OCI-LY3 (cell line): ENCODE measurements around the gene IFRD2.

ENCODE experiments used
- H2AFZ ChIP-seq: fragments of 200-600, 300-600 bp; shearing (Covaris generic); 2 replicates; pipeline ENCODE4 v1.6.0; 2014; ENCODE audit warnings: antibody characterized with exemption, low read depth, low read length
- H3K27ac ChIP-seq: fragments of 200-600, 300-600 bp; sonication (generic); 2 replicates; pipeline ENCODE4 v1.5.1; 2014; ENCODE audit warnings: mild to moderate bottlenecking, low read length, moderate library complexity, mixed read lengths
- H3K27me3 ChIP-seq: fragments of 200-600, 300-600 bp; sonication (generic); 2 replicates; pipeline ENCODE4 v1.6.1; 2014; ENCODE audit warnings: low read depth, low read length, mixed read lengths
- H3K36me3 ChIP-seq: fragments of 200-600, 300-600 bp; sonication (generic); replicated peaks from 2 replicates; pipeline ENCODE3; 2014; ENCODE audit warnings: low read depth, low read length, mixed read lengths
- H3K4me1 ChIP-seq: fragments of 300-600, 200-600 bp; sonication (generic); 2 replicates; pipeline ENCODE4 v1.6.1; 2014; ENCODE audit warnings: low read length, mixed read lengths
- H3K4me2 ChIP-seq: fragments of 200-600, 300-600 bp; sonication (generic); 2 replicates; pipeline ENCODE4 v1.6.1; 2014; ENCODE audit warnings: low read length, mixed read lengths
- H3K4me3 ChIP-seq: fragments of 300-600, 200-600 bp; sonication (generic); 2 replicates; pipeline ENCODE4 v1.5.1; 2014; ENCODE audit warnings: antibody characterized with exemption, mild to moderate bottlenecking, low read length, moderate library complexity
- H3K79me2 ChIP-seq: fragments of 300-600, 200-600 bp; shearing (Covaris generic); 2 replicates; pipeline ENCODE4 v1.6.1; 2014; ENCODE audit warnings: mild to moderate bottlenecking, low read length, mixed read lengths
- H3K9ac ChIP-seq: fragments of 300-600, 200-600 bp; shearing (Covaris generic); 2 replicates; pipeline ENCODE4 v1.6.0; 2014; ENCODE audit warnings: mild to moderate bottlenecking, low read length, moderate library complexity
- H3K9me3 ChIP-seq: fragments of 200-600, 300-600 bp; shearing (Covaris generic); 2 replicates; pipeline ENCODE4 v1.6.1; 2014; ENCODE audit warnings: low read length, mixed read lengths; ENCODE audit not compliant: insufficient read depth
- H4K20me1 ChIP-seq: fragments of 200-600, 300-600 bp; sonication (generic); 2 replicates; pipeline ENCODE4 v1.6.1; 2016; ENCODE audit warnings: low read length, mixed read lengths; ENCODE audit not compliant: insufficient read depth
- EZH2phosphoT487 ChIP-seq: fragments of 200-600 bp; shearing (Covaris generic); IDR thresholded peaks from 2 replicates; pipeline ENCODE4 v1.6.1; 2018; ENCODE audit warnings: antibody characterized with exemption, mixed run types, low read depth
- TF ChIP-seq, protein P1 (sequence below): fragments of 200-600, 300-600 bp; sonication (generic); IDR thresholded peaks from 2 replicates; pipeline ENCODE4 v1.5.1; 2014; ENCODE audit warnings: antibody characterized with exemption, low read length, low read depth

The IFRD2 gene

DNA sequence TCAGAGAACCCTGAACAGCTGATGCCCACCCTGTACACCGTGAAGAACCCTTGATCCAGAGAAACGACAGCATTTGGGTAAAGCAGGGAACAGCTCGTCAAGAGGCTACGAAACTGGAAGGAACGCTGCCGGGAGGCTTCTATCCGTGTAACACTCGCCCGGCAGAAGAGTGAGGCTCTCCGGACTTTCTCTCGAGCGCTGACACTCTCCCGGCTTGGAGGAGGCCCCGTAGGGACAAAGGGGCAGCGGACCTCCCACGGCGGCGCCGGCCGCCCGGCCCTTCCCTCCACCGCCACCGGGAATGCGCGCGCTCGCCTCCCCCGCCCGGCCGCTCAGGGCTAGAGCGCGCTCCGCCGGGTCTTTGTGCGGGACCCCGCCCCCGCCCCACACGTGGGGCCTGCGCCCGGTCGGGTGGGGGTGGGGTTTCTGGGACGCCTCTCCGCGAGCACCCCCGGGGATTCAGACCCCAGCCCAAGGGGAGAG lies 28.7 kb upstream of the IFRD2 start:
- Histone ChIP-seq H3K27me3 (no peaks in the 10 kb centered on the region), H3K4me3 (peak overlapping the region; percentile 84), H3K79me2 (peaks cover 19% of the 10 kb centered on the region), H3K4me2 (peak overlapping the region; percentile 87), H3K4me1 (peaks cover 31% of the 10 kb centered on the region), H3K27ac (peak overlapping the region; percentile 74), H3K9ac (peak overlapping the region; percentile 86), H2AFZ (peak overlapping the region; percentile 93), H4K20me1 (no peaks in the 10 kb centered on the region), H3K36me3 (peaks cover 28% of the 10 kb centered on the region), H3K9me3 (no peaks in the 10 kb centered on the region)
- TF ChIP-seq EZH2phosphoT487: no peak
- TF ChIP-seq, protein P1, sequence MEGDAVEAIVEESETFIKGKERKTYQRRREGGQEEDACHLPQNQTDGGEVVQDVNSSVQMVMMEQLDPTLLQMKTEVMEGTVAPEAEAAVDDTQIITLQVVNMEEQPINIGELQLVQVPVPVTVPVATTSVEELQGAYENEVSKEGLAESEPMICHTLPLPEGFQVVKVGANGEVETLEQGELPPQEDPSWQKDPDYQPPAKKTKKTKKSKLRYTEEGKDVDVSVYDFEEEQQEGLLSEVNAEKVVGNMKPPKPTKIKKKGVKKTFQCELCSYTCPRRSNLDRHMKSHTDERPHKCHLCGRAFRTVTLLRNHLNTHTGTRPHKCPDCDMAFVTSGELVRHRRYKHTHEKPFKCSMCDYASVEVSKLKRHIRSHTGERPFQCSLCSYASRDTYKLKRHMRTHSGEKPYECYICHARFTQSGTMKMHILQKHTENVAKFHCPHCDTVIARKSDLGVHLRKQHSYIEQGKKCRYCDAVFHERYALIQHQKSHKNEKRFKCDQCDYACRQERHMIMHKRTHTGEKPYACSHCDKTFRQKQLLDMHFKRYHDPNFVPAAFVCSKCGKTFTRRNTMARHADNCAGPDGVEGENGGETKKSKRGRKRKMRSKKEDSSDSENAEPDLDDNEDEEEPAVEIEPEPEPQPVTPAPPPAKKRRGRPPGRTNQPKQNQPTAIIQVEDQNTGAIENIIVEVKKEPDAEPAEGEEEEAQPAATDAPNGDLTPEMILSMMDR: no peak

DNA sequence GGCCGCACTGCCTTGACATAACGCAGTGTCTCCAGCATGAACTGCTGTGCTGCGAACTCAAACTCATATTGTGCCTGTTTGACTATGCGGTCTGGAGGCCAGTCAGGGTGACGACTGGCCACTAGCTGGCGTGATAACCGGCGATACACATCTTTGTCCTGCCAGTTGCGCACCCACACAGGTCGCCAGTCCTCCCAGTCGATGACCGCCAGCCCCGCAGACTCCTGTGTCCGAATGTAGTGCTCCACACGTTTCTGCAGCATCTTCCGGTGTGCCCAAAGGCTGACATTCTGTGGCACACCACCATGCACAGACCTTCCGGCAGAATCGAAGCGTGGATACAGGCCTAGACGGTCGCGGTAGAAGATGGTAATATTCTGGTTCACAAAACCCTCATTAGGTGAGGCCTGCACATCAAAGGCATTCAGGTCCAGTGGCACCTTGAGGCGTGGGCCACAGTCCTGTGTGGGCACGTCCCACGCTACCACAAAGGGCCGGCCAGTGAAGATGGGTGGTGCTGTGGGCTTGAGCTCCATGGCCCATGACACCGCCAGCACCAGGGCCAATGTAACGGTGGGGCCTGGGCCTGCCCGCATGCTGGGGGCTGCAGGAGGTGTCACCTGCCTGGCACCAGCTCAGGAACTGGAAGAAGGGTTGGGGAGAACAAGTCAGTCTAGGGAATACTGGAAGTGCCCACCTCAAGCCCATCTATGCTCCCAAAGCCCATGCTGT lies 27.8 kb upstream of the IFRD2 start:
- peak overlapping the region; percentile 87 for H3K4me2 ChIP-seq
- no peaks in the 10 kb centered on the region for H4K20me1 ChIP-seq
- H3K27ac ChIP-seq: no peak overlapping the region
- peaks cover 26% of the 10 kb centered on the region for H3K36me3 ChIP-seq
- peak overlapping the region; percentile 84 for H3K4me3 ChIP-seq
- H3K79me2 ChIP-seq: peaks cover 19% of the 10 kb centered on the region
- TF ChIP-seq, protein P1: no peak
- TF ChIP-seq EZH2phosphoT487: no peak
- H3K4me1 ChIP-seq: peaks cover 31% of the 10 kb centered on the region
- H3K9ac ChIP-seq: peak overlapping the region; percentile 86
- H3K27me3 ChIP-seq: no peaks in the 10 kb centered on the region
- no peak overlapping the region for H2AFZ ChIP-seq
- H3K9me3 ChIP-seq: no peaks in the 10 kb centered on the region

DNA sequence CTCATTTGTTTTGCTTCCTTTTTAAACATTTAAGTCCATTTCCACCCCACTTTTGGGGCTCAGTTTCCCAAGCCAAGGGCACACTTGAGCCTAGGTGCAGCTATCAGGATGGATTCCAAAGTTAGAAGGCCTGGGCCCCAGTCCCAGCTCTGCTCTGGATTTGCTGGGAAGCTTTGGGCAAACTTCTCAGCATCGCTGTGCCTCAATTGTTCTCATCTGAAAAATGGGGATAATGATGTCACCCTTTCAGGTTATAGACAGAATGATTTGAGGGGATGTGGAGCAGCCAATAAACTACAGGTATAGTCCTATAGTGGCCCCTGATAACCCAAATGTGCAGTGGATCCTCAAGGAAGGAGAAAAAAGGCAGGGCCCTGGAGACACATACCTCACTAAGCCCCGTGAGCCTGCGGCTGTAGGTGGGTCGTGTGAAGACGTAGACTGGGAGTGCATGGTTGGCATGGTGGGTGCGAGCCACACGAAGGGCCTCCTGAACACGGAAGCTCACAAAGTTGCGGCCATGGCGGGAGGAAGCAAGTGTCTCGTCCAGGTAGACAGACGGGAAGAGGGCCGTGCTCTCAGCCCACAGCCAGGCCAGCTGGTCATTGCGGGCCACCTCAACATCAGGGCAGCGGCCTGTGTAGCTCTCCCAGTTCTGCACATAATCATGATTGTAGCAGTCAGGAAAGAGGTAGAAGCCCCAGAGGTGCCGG lies 27.1 kb upstream of the IFRD2 start:
- H2AFZ ChIP-seq: no peak overlapping the region
- H3K4me1 ChIP-seq: peaks cover 31% of the 10 kb centered on the region
- H3K4me2 ChIP-seq: no peak overlapping the region
- H3K27ac ChIP-seq: no peak overlapping the region
- TF ChIP-seq EZH2phosphoT487: no peak
- TF ChIP-seq, protein P1: no peak
- no peaks in the 10 kb centered on the region for H3K9me3 ChIP-seq
- H3K36me3 ChIP-seq: peaks cover 24% of the 10 kb centered on the region
- H3K9ac ChIP-seq: no peak overlapping the region
- peaks cover 19% of the 10 kb centered on the region for H3K79me2 ChIP-seq
- H4K20me1 ChIP-seq: no peaks in the 10 kb centered on the region
- H3K27me3 ChIP-seq: no peaks in the 10 kb centered on the region
- no peak overlapping the region for H3K4me3 ChIP-seq

DNA sequence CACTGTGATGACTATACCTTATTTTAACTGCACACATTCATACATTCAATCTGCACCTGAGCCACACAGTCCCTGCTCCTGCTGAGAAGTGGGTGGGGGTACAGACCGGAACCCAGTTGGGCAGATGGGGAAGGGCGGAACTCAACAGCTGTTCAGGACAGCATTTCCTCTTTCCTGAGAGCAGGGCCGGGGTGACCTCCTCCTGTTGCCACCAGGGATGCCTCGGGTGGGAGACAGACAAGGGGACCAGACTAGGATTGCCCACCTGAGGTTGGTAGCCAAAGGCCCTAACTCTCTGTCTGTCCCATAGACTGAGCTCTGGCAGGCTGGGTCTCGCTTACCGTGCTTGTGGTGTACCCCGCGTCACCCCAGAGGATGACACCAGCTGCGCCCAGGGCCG lies 26.4 kb upstream of the IFRD2 start:
- TF ChIP-seq, protein P1: no peak
- TF ChIP-seq EZH2phosphoT487: no peak
- Histone ChIP-seq H4K20me1 (no peaks in the 10 kb centered on the region), H3K9me3 (no peaks in the 10 kb centered on the region), H3K9ac (no peak overlapping the region), H2AFZ (no peak overlapping the region), H3K4me3 (no peak overlapping the region), H3K4me1 (peaks cover 31% of the 10 kb centered on the region), H3K4me2 (no peak overlapping the region), H3K27ac (no peak overlapping the region), H3K27me3 (no peaks in the 10 kb centered on the region), H3K79me2 (peaks cover 19% of the 10 kb centered on the region), H3K36me3 (peaks cover 21% of the 10 kb centered on the region)
